HG03139 (cell line): Measurements from ENCODE around the gene NIPAL3.

ENCODE experiments used
- ATAC-seq: cut with Tn5 transposase; IDR thresholded peaks from one replicate; pipeline ENCODE4 v1.9.1; 2021; ENCODE audit not compliant: unreplicated experiment

Gene NIPAL3

GRCh38 chr1:24390924-24391782 is 24.4 kb upstream of the NIPAL3 start:
- peak; percentile 57 for ATAC-seq

DNA sequence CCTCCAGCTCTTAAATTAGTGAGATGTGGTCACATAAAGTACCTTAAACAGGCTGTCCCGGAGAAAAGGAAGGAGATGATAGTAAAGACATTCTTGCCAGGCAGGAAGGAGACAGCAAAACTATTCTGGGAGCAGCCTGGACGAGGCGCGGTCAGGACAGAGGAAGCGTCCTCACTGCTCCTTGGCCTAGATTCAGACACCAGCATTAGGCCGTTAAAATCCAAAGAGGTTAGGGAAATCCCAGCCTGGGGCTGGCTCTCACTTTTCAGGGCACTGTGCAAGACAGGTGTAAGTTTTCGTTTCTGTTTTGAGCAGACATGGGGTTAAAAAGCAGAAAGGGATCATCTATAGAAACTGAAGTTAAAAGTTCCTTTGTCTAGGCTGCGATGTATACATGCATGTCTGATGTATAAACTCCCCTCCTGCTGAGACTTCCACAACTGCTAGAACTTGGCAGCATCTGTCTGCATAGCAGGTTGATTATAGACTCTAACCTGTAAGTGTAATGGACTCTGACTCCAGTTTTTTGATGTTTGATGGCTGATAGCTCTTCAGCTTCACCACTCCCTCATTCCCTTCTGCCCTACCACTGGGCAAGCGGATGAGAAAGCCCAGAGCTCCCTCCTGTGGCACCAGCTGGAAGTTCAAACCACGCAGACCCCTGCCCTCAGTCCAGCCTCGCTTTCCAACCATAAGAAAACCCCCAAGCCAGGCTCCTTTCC is 23.6 kb upstream of the NIPAL3 start:
- peak; percentile 68 for ATAC-seq

GRCh38 chr1:24392604-24392946 is 23.0 kb upstream of the NIPAL3 start:
- ATAC-seq, result no peak

GRCh38 chr1:24392982-24393650 is 22.5 kb upstream of the NIPAL3 start:
- ATAC-seq, result no peak

- no peak for ATAC-seq
Observed at GRCh38 chr1:24393892-24394291, 21.7 kb upstream of the NIPAL3 start.

DNA sequence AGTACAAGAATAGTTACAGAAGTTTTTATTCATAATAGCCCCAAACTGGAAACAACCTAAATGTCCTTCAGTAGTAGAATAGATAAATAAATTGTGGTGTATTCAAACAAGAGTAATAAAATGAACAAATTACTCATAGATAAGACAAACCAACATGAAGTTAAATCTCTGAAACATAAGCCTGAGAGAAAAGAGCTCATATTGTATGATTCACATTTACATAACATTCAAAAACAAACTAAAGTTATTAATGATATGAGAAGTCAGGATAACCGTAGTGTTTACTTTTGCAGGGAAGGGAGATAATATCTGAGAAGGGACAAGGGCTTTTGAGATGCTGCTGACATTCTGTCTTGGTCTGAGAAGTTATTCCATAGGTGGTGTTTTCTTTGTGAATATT is 15.5 kb upstream of the NIPAL3 start:
- ATAC-seq, result no peak

DNA sequence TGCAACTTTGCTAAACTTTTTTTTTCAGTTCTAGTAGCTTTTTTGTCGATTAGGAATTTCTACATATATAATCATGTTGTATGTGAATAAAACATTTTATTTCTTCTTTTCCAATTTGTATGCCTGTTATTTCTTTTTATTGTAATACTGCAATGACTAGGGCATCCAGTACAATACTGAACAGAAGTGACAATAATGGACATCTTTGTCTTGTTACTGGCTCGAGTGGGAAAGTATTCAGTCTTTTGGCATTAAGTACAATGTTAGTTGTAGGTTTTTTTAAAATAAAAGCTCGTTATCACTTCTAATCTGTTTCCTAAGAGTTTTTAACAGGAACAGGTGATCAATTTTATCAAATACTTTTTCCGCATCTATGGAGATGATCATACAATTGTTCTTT is 11.8 kb upstream of the NIPAL3 start:
- no peak for ATAC-seq

GRCh38 chr1:24406788-24407187 is 8.8 kb upstream of the NIPAL3 start:
- no peak for ATAC-seq

DNA sequence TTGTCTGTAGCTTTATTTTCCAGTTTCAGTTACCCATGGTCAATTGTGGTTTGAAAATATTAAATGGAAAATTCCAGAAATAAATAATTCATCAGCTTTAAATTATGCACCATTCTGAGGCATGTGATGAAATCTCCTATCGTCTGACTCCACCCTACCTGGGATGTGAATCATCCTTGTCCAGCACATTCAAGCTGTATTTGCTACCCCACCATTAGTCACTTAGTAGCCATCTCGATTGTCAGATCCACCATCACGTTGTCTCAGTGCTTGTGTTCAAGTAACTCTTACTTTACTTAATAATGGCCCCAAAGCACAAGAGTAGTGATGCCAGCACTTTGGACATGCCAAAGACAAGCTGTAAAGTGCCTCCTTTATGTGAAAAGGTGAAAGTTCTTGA is 6.1 kb upstream of the NIPAL3 start:
- no peak for ATAC-seq

DNA sequence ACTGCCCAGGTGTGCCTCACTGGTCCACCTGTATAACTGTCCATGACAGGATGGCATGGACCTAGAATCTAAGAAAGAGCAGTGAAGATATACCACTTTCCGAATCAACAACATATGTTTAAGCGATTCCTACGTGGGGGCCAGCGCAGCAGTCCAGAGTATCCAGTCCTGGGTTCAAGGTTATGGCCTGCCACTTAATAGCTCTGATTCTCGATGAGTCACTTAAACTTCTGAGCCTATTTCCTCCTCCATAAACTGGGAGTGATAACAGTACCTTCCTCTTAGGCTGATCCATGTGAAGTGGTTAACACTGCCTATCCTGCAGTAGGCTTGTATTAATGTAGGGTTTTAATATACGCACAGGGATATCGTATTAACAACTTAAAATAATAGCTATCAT is 4.9 kb upstream of the NIPAL3 start:
- ATAC-seq, result no peak

DNA sequence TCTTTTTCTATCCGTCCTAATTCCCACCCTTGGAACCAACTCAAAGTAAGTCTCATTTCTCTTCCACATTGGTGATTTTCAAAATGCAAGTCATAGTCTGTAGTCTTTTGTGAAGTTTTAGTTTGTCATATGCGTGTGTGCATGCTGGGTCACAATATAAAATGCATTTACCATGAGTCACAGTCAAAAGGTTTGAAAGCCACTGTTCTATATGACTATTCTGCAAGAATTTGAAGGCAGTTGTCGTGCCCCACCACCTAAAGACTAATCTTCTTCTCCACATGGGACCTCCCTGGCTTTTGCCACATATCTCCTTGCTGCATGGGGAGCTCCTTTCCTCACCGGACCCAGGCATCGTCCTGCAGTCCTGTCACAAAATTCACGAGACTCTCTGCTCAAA is 3.6 kb upstream of the NIPAL3 start:
- no peak for ATAC-seq

DNA sequence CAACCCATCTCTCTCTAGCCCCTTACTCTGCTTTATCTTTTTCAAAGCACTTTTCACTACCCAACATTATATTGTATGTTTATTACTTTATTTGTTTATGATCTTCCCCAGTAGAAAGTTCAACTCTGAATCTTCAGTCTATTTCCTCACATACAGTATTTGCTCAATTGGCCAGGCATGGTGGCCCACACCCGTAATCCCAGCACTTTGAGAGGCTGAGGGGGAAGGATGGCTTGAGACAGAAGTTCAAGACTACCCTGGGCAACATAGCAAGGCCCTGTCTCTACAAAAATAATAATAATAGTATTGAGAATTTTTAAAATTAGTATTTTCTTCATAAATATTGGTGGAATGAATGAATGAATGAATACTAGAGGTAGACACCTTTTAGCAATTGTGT is 3.2 kb upstream of the NIPAL3 start:
- ATAC-seq, result no peak

DNA sequence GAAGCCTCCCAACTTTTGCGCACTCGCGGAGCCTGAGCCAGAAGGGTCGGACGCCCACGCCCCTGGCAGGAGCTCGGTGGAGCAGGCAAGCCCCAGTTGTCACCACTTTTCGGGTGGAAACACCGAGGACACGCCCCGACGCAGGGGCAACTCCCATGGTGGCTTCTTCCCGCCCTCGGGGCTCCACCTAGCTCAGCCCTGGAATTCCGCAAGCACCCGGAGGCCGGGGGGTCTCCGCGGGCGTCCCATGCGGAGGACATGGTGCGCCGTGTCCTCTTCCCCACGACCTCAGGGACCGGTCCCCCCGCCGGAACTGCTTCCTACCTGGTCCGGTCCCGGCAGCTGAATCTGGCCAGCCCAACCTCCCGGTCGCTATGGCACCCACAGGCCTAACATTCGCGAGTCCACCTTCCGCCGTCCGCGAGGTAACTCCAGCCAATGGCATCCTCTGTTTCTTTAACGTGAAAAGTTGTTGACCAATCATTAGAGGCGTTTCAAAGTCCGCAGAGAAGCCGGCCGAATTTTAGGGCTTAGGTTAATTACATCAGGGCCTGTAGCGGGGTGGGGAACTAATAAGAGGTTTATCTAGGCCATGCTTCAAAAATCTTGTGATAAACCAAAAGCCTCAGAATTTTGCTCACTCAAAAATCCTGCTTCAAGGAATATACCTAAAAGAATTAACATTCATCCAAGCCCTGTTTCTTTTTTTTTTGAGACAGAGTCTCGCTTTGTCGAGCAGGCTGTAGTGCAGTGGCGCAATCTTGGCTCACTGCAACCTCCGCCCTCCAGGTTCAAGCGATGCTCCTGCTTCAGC is 2.0 kb upstream of the NIPAL3 start, which contains the start of gene STPG1:
STPG1 (minus strand) TSS at position 433 of the 814 bp plus-strand sequence. CDS start 12,394 bp downstream, outside the sequence.
- no peak for ATAC-seq

- ATAC-seq, result no peak
Observed at GRCh38 chr1:24414775-24415333, 748 bp upstream of the NIPAL3 start.

DNA sequence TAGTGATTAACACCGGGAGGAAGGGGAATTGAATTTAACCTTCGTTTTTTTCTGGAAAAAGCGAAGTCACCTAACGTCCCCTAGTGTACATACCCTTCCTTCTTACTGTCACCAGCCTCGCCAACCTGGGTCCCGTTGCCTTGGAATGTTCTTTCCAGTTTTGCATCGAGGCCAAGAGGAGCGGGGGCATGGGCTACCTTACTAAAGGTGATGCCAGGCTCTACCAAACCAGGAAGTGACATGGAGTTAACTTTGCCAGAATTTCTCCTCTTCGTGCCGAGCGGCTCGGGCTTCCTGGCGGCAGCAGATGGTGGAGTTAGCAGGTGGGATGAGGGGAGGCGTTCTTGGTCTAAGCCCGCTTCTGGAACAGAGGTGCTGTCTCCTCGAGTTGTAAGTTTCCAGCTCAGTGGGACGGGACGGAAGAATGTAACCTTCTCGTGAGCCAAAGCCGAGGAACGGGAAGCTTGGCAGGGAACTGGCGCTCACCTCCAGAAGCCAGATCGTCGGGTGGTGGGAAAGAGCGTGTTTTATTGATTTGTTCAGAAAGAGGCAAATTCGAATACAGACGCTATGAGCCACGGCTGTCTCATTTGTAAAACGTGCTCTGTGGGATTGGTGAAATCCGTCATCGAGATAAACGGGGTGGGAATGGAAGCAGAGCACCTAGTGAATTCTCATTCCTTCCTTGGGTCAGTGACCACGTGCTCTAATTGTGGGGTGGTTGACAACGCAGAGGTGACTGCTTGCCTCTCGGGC is 486 bp downstream of the NIPAL3 start:
- ATAC-seq, result no peak

- ATAC-seq, result no peak
Observed at GRCh38 chr1:24416666-24417391, 1.2 kb downstream of the NIPAL3 start.

DNA sequence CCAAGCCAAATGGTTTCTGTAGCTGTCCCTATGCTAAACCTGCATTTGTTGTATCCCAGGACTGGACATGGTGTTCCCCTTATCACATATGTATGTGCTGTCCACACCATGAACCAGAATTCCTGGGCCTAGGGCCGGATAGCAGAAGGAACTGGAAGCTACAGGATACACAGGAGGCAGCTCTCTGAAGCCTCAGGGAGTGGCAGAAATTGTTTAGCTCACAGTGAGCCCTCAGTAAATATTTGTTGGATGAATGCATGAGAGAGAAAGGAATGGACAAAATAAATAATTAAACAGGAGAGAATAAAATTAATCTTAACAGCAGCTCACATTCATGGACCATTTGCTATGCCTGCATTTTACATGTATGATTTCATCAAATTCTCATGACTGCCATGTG is 2.1 kb downstream of the NIPAL3 start:
- no peak for ATAC-seq

GRCh38 chr1:24418898-24419628 is 3.5 kb downstream of the NIPAL3 start:
- ATAC-seq, result no peak

- no peak for ATAC-seq
Observed at GRCh38 chr1:24420547-24420946, 4.9 kb downstream of the NIPAL3 start.
